Vagina (tissue), 2 donors: ENCODE measurements around the gene SMIM28. TPM values are rescaled to one million over a fixed set of nuclear protein-coding genes. Genes with fewer than 3 reads are reported as not detected.

Experiments used
- DNase-seq, 2 donors: peaks; one replicate each; pipeline ENCODE4 v3.0.0-alpha.2; 2017; ENCODE audit errors: extremely low spot score in 2 of 2
- H3K27ac ChIP-seq: fragments of 200-600 bp; sonication (generic); one replicate; pipeline ENCODE4 v1.5.1; 2019
- H3K27me3 ChIP-seq: fragments of 200-600 bp; sonication (generic); one replicate; pipeline ENCODE4 v1.5.1; 2019
- H3K36me3 ChIP-seq, 2 donors: fragments of 200-600 bp; sonication (generic); one replicate each; pipeline ENCODE4 v1.5.1; 2017 to 2019
- H3K4me1 ChIP-seq: fragments of 200-600 bp; sonication (generic); one replicate; pipeline ENCODE4 v1.5.1; 2019
- H3K4me3 ChIP-seq, 2 donors: fragments of 200-600 bp; sonication (generic); 1 replicate in 1 of 2; 2 replicates in 1 of 2; pipeline ENCODE4 v1.5.1; 2016 to 2019
- H3K9me3 ChIP-seq: fragments of 200-600 bp; sonication (generic); one replicate; pipeline ENCODE4 v1.5.1; 2019
- POLR2A ChIP-seq, 2 donors: fragments of 450-650 bp; IDR thresholded peaks; one replicate each; pipeline ENCODE4 v1.6.1; 2017; ENCODE audit warnings: antibody characterized with exemption in 2 of 2, mild to moderate bottlenecking in 2 of 2, moderate library complexity in 2 of 2
- POLR2AphosphoS5 ChIP-seq, 2 donors: sonication (generic); formaldehyde crosslinking; IDR thresholded peaks; one replicate each; pipeline ENCODE4 v1.9.0; 2017; ENCODE audit warnings: antibody characterized with exemption in 2 of 2, mild to moderate bottlenecking in 2 of 2, low read depth in 1 of 2; ENCODE audit not compliant: insufficient read depth in 1 of 2
- intact Hi-C: fragments of 100-400 bp; cut with DNase I; formaldehyde crosslinking; loops from one replicate; pipeline ENCODE4 v1.15.1; 2023
- total RNA-seq: library from RNA; depleted of rRNA; stranded (reverse); fragments of >200 nt; gene quantifications from one replicate; pipeline ENCODE4 v1.2.3, GENCODE V29; 2016
- TF ChIP-seq, protein P1 (sequence below), 3 experiments: fragments of 450-650 bp in 2 of 3; fragments of 200-600 bp in 1 of 3; sonication (generic) in 1 of 3; IDR thresholded peaks; one replicate each; pipeline ENCODE4 v1.5.1; 2017 to 2019; ENCODE audit warnings: antibody characterized with exemption in 3 of 3, mild to moderate bottlenecking in 2 of 3, moderate library complexity in 2 of 3

Gene SMIM28
- total RNA-seq, 1 donor from 2014 or later: not detected

DNA sequence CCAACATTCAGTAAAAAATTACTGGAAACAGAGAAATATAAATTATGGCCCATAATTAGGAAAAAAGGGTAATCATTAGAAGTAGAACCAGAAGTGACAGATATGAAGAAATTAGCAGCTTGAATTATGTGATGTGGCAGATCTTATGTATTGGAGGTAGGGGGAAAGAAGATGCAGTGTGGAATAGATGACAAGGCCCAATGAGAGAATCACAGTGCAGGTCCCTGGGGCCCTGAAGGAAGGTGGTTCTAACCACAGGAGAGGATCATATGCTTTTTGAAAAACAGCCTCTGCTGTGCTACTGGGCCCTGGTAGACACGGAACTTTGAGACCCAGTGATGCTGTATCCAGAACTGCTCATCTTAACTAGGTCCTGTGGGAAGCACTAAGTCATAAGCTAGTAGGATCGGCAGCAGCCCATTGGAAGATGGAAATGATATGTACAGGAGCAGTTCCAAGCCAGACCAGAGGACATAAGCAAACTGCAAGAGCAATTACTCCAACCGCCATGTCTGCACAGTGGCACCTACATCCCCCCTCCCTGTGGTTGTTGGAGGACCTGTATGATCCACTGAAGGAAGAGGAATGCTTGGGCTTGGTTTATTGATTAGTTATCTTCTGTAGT is 40.5 kb downstream of the SMIM28 start:
- Histone ChIP-seq H3K4me3 (no peak overlapping the region), H3K9me3 (no peaks in the 10 kb centered on the region), H3K4me1 (no peaks in the 10 kb centered on the region), H3K36me3 (peaks cover 0 to 16% of the 10 kb centered on the region in 2 donors), H3K27ac (no peak overlapping the region), H3K27me3 (no peaks in the 10 kb centered on the region)
- DNase-seq: no peak
- intact Hi-C loops: no loop called here
- TF ChIP-seq, protein P1, sequence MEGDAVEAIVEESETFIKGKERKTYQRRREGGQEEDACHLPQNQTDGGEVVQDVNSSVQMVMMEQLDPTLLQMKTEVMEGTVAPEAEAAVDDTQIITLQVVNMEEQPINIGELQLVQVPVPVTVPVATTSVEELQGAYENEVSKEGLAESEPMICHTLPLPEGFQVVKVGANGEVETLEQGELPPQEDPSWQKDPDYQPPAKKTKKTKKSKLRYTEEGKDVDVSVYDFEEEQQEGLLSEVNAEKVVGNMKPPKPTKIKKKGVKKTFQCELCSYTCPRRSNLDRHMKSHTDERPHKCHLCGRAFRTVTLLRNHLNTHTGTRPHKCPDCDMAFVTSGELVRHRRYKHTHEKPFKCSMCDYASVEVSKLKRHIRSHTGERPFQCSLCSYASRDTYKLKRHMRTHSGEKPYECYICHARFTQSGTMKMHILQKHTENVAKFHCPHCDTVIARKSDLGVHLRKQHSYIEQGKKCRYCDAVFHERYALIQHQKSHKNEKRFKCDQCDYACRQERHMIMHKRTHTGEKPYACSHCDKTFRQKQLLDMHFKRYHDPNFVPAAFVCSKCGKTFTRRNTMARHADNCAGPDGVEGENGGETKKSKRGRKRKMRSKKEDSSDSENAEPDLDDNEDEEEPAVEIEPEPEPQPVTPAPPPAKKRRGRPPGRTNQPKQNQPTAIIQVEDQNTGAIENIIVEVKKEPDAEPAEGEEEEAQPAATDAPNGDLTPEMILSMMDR (IDR thresholded peaks at IDR 0.05): no peak
- TF ChIP-seq POLR2AphosphoS5 (IDR thresholded peaks at IDR 0.05; ENCODE audit: insufficient read depth in 1 of 2, low read depth in 1 of 2): no peak
- TF ChIP-seq POLR2A (IDR thresholded peaks at IDR 0.05): no peak

DNA sequence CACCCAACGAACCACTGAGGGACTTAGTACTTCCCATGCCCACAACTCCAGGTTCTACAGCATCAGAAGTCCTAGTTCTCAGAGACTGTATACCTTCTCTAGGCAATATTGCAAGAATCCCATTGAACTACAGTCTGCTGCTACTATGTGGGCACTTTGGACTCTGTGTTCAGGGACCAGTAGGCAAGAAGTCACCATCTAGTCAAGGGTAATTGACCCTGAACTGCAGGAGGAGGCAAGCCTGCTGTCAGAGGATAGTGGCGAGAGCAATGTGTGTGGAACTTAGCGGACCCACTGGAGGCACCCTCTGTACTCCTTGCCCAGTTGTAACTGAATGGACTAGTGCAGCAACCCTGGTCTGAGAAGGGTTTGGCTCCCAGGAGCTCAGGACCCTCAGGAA is 42.1 kb downstream of the SMIM28 start:
- TF ChIP-seq POLR2A (IDR thresholded peaks at IDR 0.05): no peak
- TF ChIP-seq, protein P1 (IDR thresholded peaks at IDR 0.05): no peak
- TF ChIP-seq POLR2AphosphoS5 (IDR thresholded peaks at IDR 0.05; ENCODE audit: insufficient read depth in 1 of 2, low read depth in 1 of 2): no peak
- Histone ChIP-seq H3K4me1 (no peaks in the 10 kb centered on the region), H3K27ac (no peak overlapping the region), H3K36me3 (peaks cover 0 to 14% of the 10 kb centered on the region in 2 donors), H3K9me3 (no peaks in the 10 kb centered on the region), H3K27me3 (no peaks in the 10 kb centered on the region), H3K4me3 (no peak overlapping the region)
- DNase-seq: no peak
- intact Hi-C loops: no loop called here

DNA sequence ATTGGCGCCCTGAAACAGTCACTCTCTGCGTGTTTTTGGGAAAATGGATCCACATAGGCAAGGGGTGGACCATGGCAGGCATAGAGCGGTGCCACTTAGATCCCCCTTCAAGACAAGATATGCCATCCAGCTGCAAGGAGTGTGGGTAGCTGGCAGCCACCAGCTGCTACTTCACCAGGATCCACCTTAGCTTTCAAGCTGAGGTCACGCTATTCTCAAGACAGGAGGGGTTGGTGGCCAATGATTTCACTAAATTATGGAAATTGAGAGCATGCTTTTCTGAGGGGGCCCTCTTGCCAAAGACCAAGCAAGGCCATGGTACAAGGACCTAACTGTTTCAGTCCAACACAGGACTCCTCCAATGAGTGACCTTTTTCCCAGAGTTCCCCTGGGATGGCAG is 42.7 kb downstream of the SMIM28 start:
- DNase-seq: no peak
- Histone ChIP-seq H3K36me3 (peaks cover 0 to 14% of the 10 kb centered on the region in 2 donors), H3K27ac (no peak overlapping the region), H3K4me3 (no peak overlapping the region), H3K4me1 (no peaks in the 10 kb centered on the region), H3K9me3 (no peaks in the 10 kb centered on the region), H3K27me3 (no peaks in the 10 kb centered on the region)
- TF ChIP-seq POLR2A (IDR thresholded peaks at IDR 0.05): no peak
- TF ChIP-seq, protein P1 (IDR thresholded peaks at IDR 0.05): no peak
- TF ChIP-seq POLR2AphosphoS5 (IDR thresholded peaks at IDR 0.05; ENCODE audit: insufficient read depth in 1 of 2, low read depth in 1 of 2): no peak
- intact Hi-C loops: no loop called here

DNA sequence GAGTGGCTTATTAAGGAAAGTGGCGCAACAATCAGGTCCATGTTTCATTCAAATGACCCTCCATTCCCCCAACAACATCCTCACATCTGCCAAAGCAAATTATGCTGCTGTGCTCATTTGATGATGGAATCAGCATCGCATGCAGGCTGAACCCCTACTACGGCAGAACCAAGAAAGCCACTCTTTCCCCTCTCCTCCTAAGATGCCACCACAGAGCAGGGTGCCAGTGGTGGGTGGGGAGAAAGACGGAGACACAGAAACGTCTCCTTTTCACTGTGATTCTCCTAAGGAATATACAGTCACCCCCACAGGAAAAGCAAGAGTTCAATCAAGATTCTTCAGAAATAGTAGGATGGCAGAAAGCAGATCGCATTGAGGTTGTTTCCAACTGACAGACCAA is 43.4 kb downstream of the SMIM28 start:
- Histone ChIP-seq H3K27ac (no peak overlapping the region), H3K9me3 (no peaks in the 10 kb centered on the region), H3K36me3 (peaks cover 0 to 14% of the 10 kb centered on the region in 2 donors), H3K4me1 (no peaks in the 10 kb centered on the region), H3K27me3 (no peaks in the 10 kb centered on the region), H3K4me3 (no peak overlapping the region)
- no peak for DNase-seq
- TF ChIP-seq POLR2A (IDR thresholded peaks at IDR 0.05) (no peak), POLR2AphosphoS5 (IDR thresholded peaks at IDR 0.05; ENCODE audit: insufficient read depth in 1 of 2, low read depth in 1 of 2) (no peak)
- TF ChIP-seq, protein P1 (IDR thresholded peaks at IDR 0.05): no peak
- intact Hi-C loops: no loop called here

DNA sequence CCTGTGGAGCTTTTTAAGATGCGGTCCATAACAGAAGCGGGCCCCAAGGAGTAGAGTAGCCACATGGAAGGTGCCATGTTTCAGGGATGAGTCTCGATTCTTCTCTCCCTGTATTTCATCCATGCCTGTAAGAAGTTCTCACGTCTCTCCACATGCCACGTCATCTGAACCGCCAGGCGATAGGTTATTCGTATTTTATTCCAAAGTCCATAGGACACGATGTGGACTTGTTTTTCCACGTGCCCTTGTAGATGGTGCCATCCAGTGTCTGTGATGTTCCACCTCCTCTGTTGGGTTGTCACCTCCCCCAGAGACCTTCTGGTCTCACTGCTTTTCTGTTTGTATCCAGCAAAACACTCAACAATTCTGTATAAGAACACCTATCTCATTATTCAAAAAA is 43.9 kb downstream of the SMIM28 start:
- DNase-seq: no peak
- no peak for TF ChIP-seq POLR2A (IDR thresholded peaks at IDR 0.05)
- Histone ChIP-seq H3K4me3 (no peak overlapping the region), H3K9me3 (no peaks in the 10 kb centered on the region), H3K27ac (no peak overlapping the region), H3K27me3 (no peaks in the 10 kb centered on the region), H3K4me1 (no peaks in the 10 kb centered on the region), H3K36me3 (peaks cover 0 to 14% of the 10 kb centered on the region in 2 donors)
- intact Hi-C loops: no loop called here
